B cell (primary cell): ENCODE results near the gene ANKFN1. TPM values are rescaled to one million over a fixed set of nuclear protein-coding genes. Genes with fewer than 3 reads are reported as not detected.

Source experiments
- ATAC-seq: fragments of 200-7000 bp; cut with Tn5 transposase; one replicate; pipeline ENCODE4 v1.10.0; 2021; ENCODE audit warnings: low read depth, mild to moderate bottlenecking, moderate number of reproducible peaks, moderate library complexity
- CTCF ChIA-PET: fragments of 350-600 bp; sonication (Branson Sonifier 250); formaldehyde crosslinking; loops from one replicate; lab custom pipeline; 2021; ENCODE audit warnings: antibody characterized with exemption, inconsistent platforms; lab: Charles Lee
- POLR2A ChIA-PET: fragments of 350-600 bp; sonication (Branson Sonifier 250); formaldehyde crosslinking; loops from one replicate; lab custom pipeline; 2021; ENCODE audit warnings: antibody characterized with exemption; lab: Charles Lee
- DNase-seq: peaks from one replicate; pipeline ENCODE4 v3.0.0; 2013
- H2AFZ ChIP-seq: 2 replicates; pipeline ENCODE4 v1.6.1; 2012; ENCODE audit warnings: mild to moderate bottlenecking, low read depth, low read length; ENCODE audit not compliant: insufficient read depth, poor library complexity, severe bottlenecking
- H3K27ac ChIP-seq, 2 donors: 1 replicate in 1 of 2; 2 replicates in 1 of 2; pipeline ENCODE4 v1.5.1; 2012 to 2013; ENCODE audit warnings: low read length in 2 of 2, mild to moderate bottlenecking in 2 of 2, moderate library complexity in 1 of 2
- H3K27me3 ChIP-seq, 4 experiments: fragments of 200-600 bp in 1 of 4; sonication (generic) in 1 of 4; replicated peaks in 1 of 4; 1 replicate in 2 of 4; 2 replicates in 2 of 4; pipeline versions ENCODE4 v1.6.1 to v1.7.0; 2013 to 2016; ENCODE audit warnings: low read length in 3 of 4, mild to moderate bottlenecking in 2 of 4, mixed read lengths in 1 of 4, moderate library complexity in 1 of 4; ENCODE audit not compliant: insufficient read depth in 4 of 4, control insufficient read depth in 3 of 4; ENCODE audit errors: control extremely low read depth in 1 of 4
- H3K36me3 ChIP-seq, 2 experiments: replicated peaks in 1 of 2; 1 replicate in 1 of 2; 2 replicates in 1 of 2; pipeline versions ENCODE4 v1.6.1 to v1.7.1; 2013; ENCODE audit warnings: low read length in 1 of 2; ENCODE audit not compliant: insufficient read depth in 2 of 2, control insufficient read depth in 1 of 2; ENCODE audit errors: control extremely low read depth in 1 of 2, extremely low read depth in 1 of 2
- H3K4me1 ChIP-seq, 2 donors: fragments of 200-600 bp in 1 of 2; sonication (generic) in 1 of 2; 1 replicate in 1 of 2; 2 replicates in 1 of 2; pipeline versions ENCODE4 v1.5.1 to v1.6.1; 2013 to 2017; ENCODE audit warnings: low read length in 2 of 2; ENCODE audit not compliant: control insufficient read depth in 2 of 2, insufficient read depth in 2 of 2
- H3K4me2 ChIP-seq: replicated peaks from 2 replicates; pipeline ENCODE3; 2012; ENCODE audit warnings: mild to moderate bottlenecking, low read depth, low read length; ENCODE audit not compliant: poor library complexity, severe bottlenecking
- H3K4me3 ChIP-seq, 5 experiments: fragments of 200-600 bp in 1 of 5; sonication (generic) in 1 of 5; 1 replicate in 3 of 5; 2 replicates in 2 of 5; pipeline versions ENCODE4 v1.5.1 to v1.7.0; 2011 to 2016; ENCODE audit warnings: low read length in 4 of 5, mild to moderate bottlenecking in 4 of 5, low read depth in 2 of 5, control low read depth in 1 of 5, moderate library complexity in 1 of 5; ENCODE audit not compliant: insufficient read depth in 1 of 5; ENCODE audit errors: control extremely low read depth in 1 of 5, extremely low read depth in 1 of 5
- H3K79me2 ChIP-seq: fragments of 200-600 bp; sonication (generic); one replicate; pipeline ENCODE4 v1.6.0; 2016; ENCODE audit warnings: low read length; ENCODE audit not compliant: control insufficient read depth, insufficient read depth
- H3K9ac ChIP-seq: fragments of 200-600 bp; sonication (generic); 2 replicates; pipeline ENCODE4 v1.6.1; 2017; ENCODE audit warnings: mild to moderate bottlenecking, low read length, moderate library complexity
- H3K9me3 ChIP-seq, 3 donors: one replicate each; pipeline versions ENCODE4 v1.6.1 to v1.7.1; 2013; ENCODE audit warnings: low read length in 2 of 3; ENCODE audit not compliant: control insufficient read depth in 2 of 3, insufficient read depth in 1 of 3; ENCODE audit errors: control extremely low read depth in 1 of 3
- H4K20me1 ChIP-seq: 2 replicates; pipeline ENCODE4 v1.6.0; 2012; ENCODE audit warnings: mild to moderate bottlenecking, low read length; ENCODE audit not compliant: insufficient read depth, control insufficient read depth, poor library complexity, severe bottlenecking
- H3K27ac Mint-ChIP-seq: one replicate; pipeline ENCODE4 v1.8.0; 2021; ENCODE audit warnings: mixed read lengths
- H3K27me3 Mint-ChIP-seq: one replicate; pipeline ENCODE4 v1.8.0; 2021; ENCODE audit warnings: mixed read lengths
- H3K4me1 Mint-ChIP-seq: one replicate; pipeline ENCODE4 v1.8.0; 2021; ENCODE audit warnings: mixed read lengths
- H3K4me3 Mint-ChIP-seq: one replicate; pipeline ENCODE4 v1.8.0; 2021; ENCODE audit warnings: mixed read lengths
- H3K9me3 Mint-ChIP-seq: one replicate; pipeline ENCODE4 v1.8.0; 2022; ENCODE audit warnings: mixed read lengths; ENCODE audit not compliant: insufficient read depth
- CTCF ChIP-seq: fragments of 200-600 bp; IDR thresholded peaks from one replicate; pipeline ENCODE4 v1.8.0; 2022; ENCODE audit warnings: antibody characterized with exemption, mild to moderate bottlenecking
- EZH2 ChIP-seq: IDR thresholded peaks from 2 replicates; pipeline ENCODE4 v1.6.1; 2012; ENCODE audit warnings: borderline replicate concordance, low read depth, mild to moderate bottlenecking, moderate library complexity, low read length; ENCODE audit not compliant: insufficient read depth, poor library complexity, severe bottlenecking
- WGBS: methylation state at CpG from one replicate; pipeline ENCODE4 v1.1.5; 2013; ENCODE audit warnings: missing lambda C conversion rate; ENCODE audit not compliant: insufficient coverage; 5-methylcytosine and 5-hydroxymethylcytosine counted together
- intact Hi-C: fragments of 100-400 bp; cut with micrococcal nuclease; formaldehyde crosslinking; loops from one replicate; pipeline ENCODE4 v1.10.0; 2022
- polyA plus RNA-seq: library from polyadenylated mRNA; depleted of rRNA; stranded (reverse); fragments of >200 nt; gene quantifications from 2 replicates; pipeline ENCODE4 v1.2.3, GENCODE V29; 2012
- total RNA-seq, 2 donors: library from RNA; stranded (reverse); fragments of 120-200 nt in 1 of 2; gene quantifications; 1 replicate in 1 of 2; 2 replicates in 1 of 2; pipeline versions ENCODE4 v1.2.3 to v1.2.4, GENCODE V29; 2013 to 2022

ANKFN1 gene
- total and polyA plus RNA-seq, 2 donors (not counting 1 experiment from before 2014, with no cell fraction given), result not detected

- Mint-ChIP-seq H3K9me3 (no peaks in the 10 kb centered on the region), H3K27ac (no peak overlapping the region), H3K4me3 (no peak overlapping the region), H3K27me3 (peaks cover 4% of the 10 kb centered on the region), H3K4me1 (no peaks in the 10 kb centered on the region)
- Histone ChIP-seq H2AFZ (no peak overlapping the region), H3K9me3 (no peaks in the 10 kb centered on the region), H3K36me3 (no peaks in the 10 kb centered on the region), H3K4me3 (no peak overlapping the region), H3K27ac (no peak overlapping the region), H3K4me2 (no peak overlapping the region), H3K27me3 (no peaks in the 10 kb centered on the region), H4K20me1 (no peaks in the 10 kb centered on the region), H3K9ac (no peak overlapping the region), H3K4me1 (no peaks in the 10 kb centered on the region), H3K79me2 (no peaks in the 10 kb centered on the region)
- ChIA-PET CTCF (no interaction called here), POLR2A (no interaction called here)
- DNase-seq (no peak), ATAC-seq (no peak)
- 74% methylated on average over 2 of the region's 4 CpGs for WGBS
- no peak for TF ChIP-seq CTCF
- TF ChIP-seq EZH2, result no peak
- intact Hi-C loops, result no loop called here
Measured at GRCh38 chr17:56110463-56111135, 42.7 kb upstream of the ANKFN1 start.

- 88% methylated on average over 2 of the region's 3 CpGs for WGBS
- Histone ChIP-seq H3K27me3 (no peaks in the 10 kb centered on the region), H4K20me1 (no peaks in the 10 kb centered on the region), H3K27ac (no peak overlapping the region), H3K4me3 (no peak overlapping the region), H2AFZ (no peak overlapping the region), H3K9me3 (no peaks in the 10 kb centered on the region), H3K79me2 (no peaks in the 10 kb centered on the region), H3K9ac (no peak overlapping the region), H3K4me2 (no peak overlapping the region), H3K4me1 (no peaks in the 10 kb centered on the region), H3K36me3 (no peaks in the 10 kb centered on the region)
- ATAC-seq, result no peak
- H3K27me3 Mint-ChIP-seq, result peaks cover 4% of the 10 kb centered on the region
- ChIA-PET POLR2A (no interaction called here), CTCF (no interaction called here)
- H3K4me1 Mint-ChIP-seq, result no peaks in the 10 kb centered on the region
- no peak overlapping the region for H3K27ac Mint-ChIP-seq
- DNase-seq, result no peak
- H3K9me3 Mint-ChIP-seq, result no peaks in the 10 kb centered on the region
- intact Hi-C loops, result no loop called here
- TF ChIP-seq EZH2 (no peak), CTCF (no peak)
- H3K4me3 Mint-ChIP-seq, result no peak overlapping the region
Measured at GRCh38 chr17:56111706-56112485, 41.4 kb upstream of the ANKFN1 start.
